ENCODE results near the gene RECK. TPM values are rescaled to one million over a fixed set of nuclear protein-coding genes. Genes with fewer than 3 reads are reported as not detected.
A peak's percentile ranks its signal among the peaks of the same experiment; 100 is the strongest.

RECK gene
- total RNA-seq, 1 donor = 32.8 TPM

DNA sequence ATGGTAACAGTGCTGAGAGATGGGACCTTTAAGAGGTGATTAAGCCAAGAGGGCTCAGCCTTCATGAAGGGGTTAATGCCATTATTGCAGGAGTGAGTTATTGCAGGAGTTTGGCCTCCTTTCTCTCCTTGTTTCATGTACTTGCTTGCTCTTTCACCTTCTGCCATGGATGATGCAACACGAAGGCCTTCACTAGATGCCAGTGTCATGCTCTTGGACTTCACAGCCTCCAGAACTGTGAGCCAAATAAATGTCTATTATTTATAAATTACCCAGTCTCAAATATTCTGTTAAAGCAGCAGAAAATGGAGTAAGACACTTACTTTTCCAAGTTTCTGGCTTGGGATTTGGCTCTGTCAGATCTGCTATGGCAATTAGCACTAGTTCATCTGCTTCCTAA lies 38.4 kb upstream of the RECK start:
- TF ChIP-seq, protein P1, sequence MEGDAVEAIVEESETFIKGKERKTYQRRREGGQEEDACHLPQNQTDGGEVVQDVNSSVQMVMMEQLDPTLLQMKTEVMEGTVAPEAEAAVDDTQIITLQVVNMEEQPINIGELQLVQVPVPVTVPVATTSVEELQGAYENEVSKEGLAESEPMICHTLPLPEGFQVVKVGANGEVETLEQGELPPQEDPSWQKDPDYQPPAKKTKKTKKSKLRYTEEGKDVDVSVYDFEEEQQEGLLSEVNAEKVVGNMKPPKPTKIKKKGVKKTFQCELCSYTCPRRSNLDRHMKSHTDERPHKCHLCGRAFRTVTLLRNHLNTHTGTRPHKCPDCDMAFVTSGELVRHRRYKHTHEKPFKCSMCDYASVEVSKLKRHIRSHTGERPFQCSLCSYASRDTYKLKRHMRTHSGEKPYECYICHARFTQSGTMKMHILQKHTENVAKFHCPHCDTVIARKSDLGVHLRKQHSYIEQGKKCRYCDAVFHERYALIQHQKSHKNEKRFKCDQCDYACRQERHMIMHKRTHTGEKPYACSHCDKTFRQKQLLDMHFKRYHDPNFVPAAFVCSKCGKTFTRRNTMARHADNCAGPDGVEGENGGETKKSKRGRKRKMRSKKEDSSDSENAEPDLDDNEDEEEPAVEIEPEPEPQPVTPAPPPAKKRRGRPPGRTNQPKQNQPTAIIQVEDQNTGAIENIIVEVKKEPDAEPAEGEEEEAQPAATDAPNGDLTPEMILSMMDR (IDR thresholded peaks at IDR 0.05; ENCODE audit: insufficient read depth, low read depth, low read length) = no peak
- no peak for DNase-seq (ENCODE audit: low read depth)

DNA sequence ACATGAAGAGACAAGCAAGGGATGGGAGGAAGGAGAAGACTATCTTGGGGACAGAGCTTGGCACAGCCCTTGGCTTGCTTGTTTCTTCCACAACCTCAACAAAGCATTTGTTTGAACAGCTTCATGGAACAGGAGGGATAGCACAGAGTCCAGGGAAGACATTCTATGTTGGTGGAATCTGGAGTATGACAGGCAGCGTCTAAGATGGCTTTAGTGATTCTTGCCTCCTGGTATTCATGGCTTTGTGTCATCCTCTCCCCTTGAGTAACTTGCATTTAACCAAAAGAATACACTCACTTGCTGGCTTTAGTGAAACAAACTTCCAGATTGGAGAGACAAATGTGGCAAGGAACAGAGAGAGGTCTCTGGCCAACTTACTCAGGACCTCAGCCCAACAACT lies 30.8 kb upstream of the RECK start:
- H3K4me3 ChIP-seq (ENCODE audit: low read depth, low read length) = no peak overlapping the region
- TF ChIP-seq, protein P1 (IDR thresholded peaks at IDR 0.05; ENCODE audit: insufficient read depth, low read depth, low read length) = no peak
- DNase-seq (ENCODE audit: low read depth) = no peak

More for the DNA sequence above, 38.4 kb upstream of the RECK start:
- no peak overlapping the region for H3K4me3 ChIP-seq (ENCODE audit: low read depth, low read length)

DNA sequence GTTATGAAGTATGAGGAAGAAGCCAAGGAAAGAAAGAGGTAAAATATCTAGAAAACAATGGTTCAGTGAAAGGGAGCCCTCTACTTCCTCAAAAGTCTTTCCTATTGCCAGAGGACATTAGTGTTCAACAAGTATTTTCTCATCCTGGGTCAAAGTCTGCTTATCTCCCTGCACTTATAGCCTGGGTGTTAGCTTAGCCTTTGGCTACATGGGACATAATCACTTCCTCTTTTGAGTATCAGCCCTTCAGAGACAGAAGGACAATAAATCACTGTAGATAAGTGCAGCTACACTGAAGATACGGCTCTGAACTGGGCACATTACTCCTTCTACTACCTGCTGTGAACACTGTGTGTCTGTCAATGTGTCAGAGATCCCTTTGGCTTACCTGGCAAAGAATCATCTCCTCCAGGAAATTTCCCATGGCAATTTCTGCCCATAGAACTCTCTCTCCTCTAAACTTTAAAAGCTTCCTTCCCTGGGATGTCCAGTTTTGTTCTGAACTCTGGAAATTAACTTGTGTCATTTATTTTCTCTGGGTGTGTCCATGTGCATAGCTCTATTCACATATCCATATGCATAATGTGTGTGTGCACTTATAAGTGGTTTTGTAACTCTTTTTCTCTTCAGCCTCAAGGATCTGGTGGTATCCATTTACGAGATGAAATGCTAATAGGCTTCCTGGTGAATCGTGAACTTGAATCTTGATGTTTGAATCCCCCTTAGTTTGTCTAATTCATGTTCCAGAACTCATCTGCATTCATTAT lies 30.0 kb upstream of the RECK start:
- no peak for DNase-seq (ENCODE audit: low read depth)
- H3K4me3 ChIP-seq (ENCODE audit: low read depth, low read length) = no peak overlapping the region
- TF ChIP-seq, protein P1 (IDR thresholded peaks at IDR 0.05; ENCODE audit: insufficient read depth, low read depth, low read length) = no peak

DNA sequence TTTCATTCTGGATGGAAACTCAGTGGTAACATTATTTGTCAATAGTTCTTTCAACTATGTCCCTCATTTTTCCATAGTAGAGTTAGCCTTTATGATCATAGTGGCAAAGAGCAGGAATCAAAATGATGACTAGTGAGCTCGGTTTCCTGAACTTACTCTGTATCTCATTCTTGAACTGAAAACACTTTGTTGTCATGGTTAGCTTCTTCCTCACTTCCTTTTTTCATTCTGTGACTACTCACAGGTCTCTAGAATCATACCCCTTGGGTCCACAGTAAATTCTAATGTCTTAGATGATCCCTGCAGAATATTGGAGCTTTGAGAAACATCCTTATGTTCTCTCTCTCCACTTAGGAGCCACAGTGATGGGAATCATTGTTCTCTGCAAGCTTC lies 29.4 kb upstream of the RECK start:
- no peak for DNase-seq (ENCODE audit: low read depth)
- TF ChIP-seq, protein P1 (IDR thresholded peaks at IDR 0.05; ENCODE audit: insufficient read depth, low read depth, low read length) = no peak

DNA sequence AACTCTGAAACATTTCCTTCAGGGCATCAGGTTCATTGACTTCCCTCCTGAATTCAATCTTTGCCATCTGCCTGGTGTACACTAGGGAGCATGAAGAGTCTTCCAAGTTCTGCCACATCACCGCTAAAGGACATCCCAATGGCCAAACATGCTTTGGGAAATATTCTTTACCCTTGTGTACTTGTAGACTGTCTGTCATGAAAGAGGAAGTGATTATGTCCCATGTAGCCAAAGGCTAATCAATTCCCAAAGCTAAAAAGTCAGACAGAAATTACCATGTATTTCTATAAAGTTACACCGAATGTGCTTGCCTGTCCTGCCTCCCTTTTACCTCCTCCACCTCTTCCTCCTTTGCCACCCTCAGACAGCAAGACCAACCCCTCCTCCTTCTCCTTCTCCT lies 28.9 kb upstream of the RECK start:
- no peak for DNase-seq (ENCODE audit: low read depth)
- no peak overlapping the region for H3K4me3 ChIP-seq (ENCODE audit: low read depth, low read length)
- TF ChIP-seq, protein P1 (IDR thresholded peaks at IDR 0.05; ENCODE audit: insufficient read depth, low read depth, low read length) = no peak

More for the DNA sequence above, 29.4 kb upstream of the RECK start:
- H3K4me3 ChIP-seq (ENCODE audit: low read depth, low read length) = no peak overlapping the region

DNA sequence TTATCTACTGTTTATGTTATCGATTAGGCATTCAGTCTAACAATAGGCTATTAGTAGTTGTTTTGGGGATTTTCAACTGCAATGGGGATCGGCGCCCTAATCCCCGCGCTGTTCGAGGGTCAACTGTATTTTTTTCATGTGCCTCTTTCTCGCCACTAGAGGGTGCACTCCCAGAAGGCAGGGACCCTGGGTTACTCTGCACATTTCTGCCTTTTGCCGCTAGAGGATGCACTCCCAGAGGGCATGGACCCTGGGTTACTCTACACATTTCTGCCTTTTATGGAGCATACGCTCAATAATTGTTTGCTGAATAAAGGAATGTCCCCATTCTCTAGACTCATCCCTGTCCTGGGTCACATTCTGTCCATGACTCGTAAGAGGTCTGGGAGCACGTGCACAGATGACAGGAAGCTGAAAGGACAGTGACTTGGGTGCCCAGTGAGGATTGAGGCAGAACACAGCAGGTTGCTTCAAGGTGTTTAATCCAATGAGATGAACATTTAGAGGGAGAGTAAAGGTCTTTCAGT lies 27.9 kb upstream of the RECK start:
- no peak overlapping the region for H3K4me3 ChIP-seq (ENCODE audit: low read depth, low read length)
- DNase-seq (ENCODE audit: low read depth) = peak; percentile 80

More for the DNA sequence above, 27.9 kb upstream of the RECK start:
- TF ChIP-seq, protein P1 (IDR thresholded peaks at IDR 0.05; ENCODE audit: insufficient read depth, low read depth, low read length) = peak; percentile 100
